Stomach (tissue), 4 donors: Measurements from ENCODE around the gene CST3.

ENCODE experiments used
- POLR2AphosphoS5 ChIP-seq, 3 donors: sonication (generic); formaldehyde crosslinking; IDR thresholded peaks; one replicate each; pipeline ENCODE4 v1.6.1; 2016; ENCODE audit warnings: antibody characterized with exemption in 3 of 3
- TF ChIP-seq, protein P1 (sequence below), 7 experiments: fragments of 450-650 bp in 4 of 7; fragments of 200-600 bp in 3 of 7; sonication (generic) in 3 of 7; IDR thresholded peaks; one replicate each; pipeline ENCODE4 v1.5.1; 2016 to 2019; ENCODE audit warnings: antibody characterized with exemption in 7 of 7, control low read depth in 2 of 7, mild to moderate bottlenecking in 1 of 7

DNA sequence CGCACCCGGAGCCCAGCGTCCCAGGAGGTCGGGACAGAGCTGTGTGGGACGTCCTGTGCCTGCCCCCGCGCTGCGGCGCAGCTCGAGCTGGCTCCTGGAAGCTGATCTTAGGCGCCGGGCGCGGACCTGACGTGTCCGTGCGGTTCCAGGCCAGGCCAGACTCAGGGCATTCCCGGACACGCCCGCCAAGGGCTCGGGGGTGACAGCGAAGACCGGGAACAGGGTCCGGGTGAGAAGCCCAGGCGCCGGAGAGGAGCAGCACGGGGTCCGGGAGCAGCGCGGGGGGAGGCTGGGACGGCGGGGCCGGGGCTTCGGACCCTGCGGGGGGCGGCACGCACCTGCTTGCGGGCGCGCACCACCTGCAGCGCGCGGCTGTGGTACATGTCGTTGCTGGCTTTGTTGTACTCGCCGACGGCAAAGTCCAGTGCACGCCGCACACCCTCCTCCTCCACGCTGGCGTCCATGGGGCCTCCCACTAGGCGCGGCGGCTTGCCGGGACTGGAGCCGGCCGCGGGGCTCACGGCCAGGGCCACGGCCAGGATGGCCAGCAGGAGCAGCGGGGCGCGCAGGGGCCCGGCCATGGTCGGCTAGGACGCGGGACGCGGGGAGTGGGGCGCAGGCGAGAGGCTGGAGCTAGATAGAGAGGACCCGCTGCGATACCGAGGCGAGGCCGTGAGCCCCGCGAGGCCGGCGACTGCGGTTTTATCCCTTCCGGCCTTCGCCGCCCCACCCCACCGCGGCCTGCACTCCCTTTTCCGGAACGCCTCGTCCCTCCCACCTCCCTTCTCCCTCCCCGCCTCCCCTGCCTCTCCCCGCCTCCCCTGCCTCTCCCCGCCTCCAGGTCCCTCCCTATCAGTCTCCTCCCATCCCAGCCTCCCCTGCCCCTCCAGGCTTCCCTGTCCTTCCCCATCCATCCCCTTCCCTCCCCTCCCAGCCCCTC, at the start of gene CST3:
- TF ChIP-seq, protein P1, sequence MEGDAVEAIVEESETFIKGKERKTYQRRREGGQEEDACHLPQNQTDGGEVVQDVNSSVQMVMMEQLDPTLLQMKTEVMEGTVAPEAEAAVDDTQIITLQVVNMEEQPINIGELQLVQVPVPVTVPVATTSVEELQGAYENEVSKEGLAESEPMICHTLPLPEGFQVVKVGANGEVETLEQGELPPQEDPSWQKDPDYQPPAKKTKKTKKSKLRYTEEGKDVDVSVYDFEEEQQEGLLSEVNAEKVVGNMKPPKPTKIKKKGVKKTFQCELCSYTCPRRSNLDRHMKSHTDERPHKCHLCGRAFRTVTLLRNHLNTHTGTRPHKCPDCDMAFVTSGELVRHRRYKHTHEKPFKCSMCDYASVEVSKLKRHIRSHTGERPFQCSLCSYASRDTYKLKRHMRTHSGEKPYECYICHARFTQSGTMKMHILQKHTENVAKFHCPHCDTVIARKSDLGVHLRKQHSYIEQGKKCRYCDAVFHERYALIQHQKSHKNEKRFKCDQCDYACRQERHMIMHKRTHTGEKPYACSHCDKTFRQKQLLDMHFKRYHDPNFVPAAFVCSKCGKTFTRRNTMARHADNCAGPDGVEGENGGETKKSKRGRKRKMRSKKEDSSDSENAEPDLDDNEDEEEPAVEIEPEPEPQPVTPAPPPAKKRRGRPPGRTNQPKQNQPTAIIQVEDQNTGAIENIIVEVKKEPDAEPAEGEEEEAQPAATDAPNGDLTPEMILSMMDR (IDR thresholded peaks at IDR 0.05): no peak
- TF ChIP-seq POLR2AphosphoS5 (IDR thresholded peaks at IDR 0.05): peak; percentile 49 to 91 (median 87)
